Fibroblast of gingiva (primary cell): Measurements from ENCODE around the gene FBXL17.
A peak's percentile ranks its signal among the peaks of the same experiment; 100 is the strongest.

Source experiments
- DNase-seq: peaks from one replicate; pipeline ENCODE4 v3.0.0-alpha.2; 2011; ENCODE audit warnings: low read depth

Gene FBXL17

GRCh38 chr5:108249785-108250426, 132.0 kb downstream of the FBXL17 start:
- DNase-seq = no peak

- DNase-seq = no peak
Observed at GRCh38 chr5:108249095-108249784, 132.7 kb downstream of the FBXL17 start.

DNA sequence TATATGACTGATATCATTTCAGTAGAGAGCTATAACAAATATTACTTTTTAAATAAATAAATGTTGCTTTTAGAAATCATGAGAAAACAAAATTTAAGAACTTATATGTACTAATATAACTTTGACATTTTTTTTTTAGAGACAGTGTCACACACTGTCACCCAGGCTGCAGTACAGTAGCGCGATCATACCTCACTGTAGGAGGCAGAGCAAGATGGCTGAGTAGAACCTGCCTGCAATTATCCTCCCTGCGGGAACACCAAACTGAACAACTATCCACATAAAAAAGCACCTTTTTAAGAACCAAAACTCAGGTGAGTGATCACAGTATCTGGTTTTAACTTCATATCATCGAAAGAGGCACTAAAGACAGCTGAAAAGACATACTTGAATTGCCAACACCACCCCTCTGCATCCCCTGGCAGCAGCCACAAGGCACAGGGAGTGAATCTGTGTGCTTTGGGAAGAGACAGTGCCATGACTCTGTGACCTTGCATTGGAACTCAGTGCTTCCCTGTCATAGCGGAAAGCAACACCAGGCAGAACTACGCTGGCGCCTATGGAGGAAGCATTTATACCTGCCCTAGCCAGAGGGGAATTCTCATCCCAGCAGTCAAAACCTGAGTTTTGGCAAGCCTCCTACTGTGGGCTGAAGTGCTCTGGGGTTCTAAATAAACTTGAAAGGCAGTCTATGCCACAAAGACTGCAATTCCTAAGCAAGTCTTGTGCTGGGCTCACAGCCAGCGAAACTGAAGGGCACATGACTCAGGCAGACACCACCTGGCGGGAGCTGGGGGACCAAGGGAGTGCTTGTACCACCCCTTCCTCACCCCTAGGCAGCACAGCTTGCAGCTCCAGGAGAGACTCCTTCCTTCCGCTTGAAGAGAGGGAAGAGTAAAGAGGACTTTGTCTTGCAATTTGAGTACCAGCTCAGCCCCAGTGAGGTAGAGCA, 142.7 kb downstream of the FBXL17 start:
- DNase-seq = no peak

- DNase-seq = no peak
Observed at GRCh38 chr5:108238461-108238860, 143.4 kb downstream of the FBXL17 start.

GRCh38 chr5:108233617-108234155, 148.2 kb downstream of the FBXL17 start:
- no peak for DNase-seq

- DNase-seq = no peak
Observed at GRCh38 chr5:108232805-108233204, 149.1 kb downstream of the FBXL17 start.

- no peak for DNase-seq
Observed at GRCh38 chr5:108222011-108222410, 159.9 kb downstream of the FBXL17 start.

- DNase-seq = no peak
Observed at GRCh38 chr5:108220834-108221233, 161.1 kb downstream of the FBXL17 start.

GRCh38 chr5:108216890-108217289, 165.0 kb downstream of the FBXL17 start:
- no peak for DNase-seq

GRCh38 chr5:108214857-108215256, 167.0 kb downstream of the FBXL17 start:
- no peak for DNase-seq

GRCh38 chr5:108212775-108213346, 169.0 kb downstream of the FBXL17 start:
- DNase-seq = no peak

GRCh38 chr5:108206707-108207106, 175.2 kb downstream of the FBXL17 start:
- DNase-seq = no peak

DNA sequence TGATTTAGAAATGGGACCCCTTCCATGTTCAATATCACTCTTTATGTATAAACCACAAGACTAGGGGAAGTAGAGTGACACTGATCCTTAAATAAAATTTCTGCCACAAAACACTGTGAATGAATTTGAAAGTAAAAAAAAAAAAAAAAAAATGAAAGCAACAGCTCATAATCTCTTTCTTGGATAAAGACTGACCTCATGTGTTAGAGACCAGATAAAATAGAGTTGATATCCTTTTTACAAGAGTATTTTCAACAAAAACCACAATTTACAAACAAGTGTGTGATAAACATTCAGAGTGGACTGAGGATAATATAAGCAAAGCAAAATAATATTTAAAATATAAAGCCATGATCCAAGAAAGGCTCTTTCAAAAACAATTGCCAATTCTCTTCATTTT, 180.2 kb downstream of the FBXL17 start:
- DNase-seq = no peak

- DNase-seq = no peak
Observed at GRCh38 chr5:108196276-108196675, 185.6 kb downstream of the FBXL17 start.

DNA sequence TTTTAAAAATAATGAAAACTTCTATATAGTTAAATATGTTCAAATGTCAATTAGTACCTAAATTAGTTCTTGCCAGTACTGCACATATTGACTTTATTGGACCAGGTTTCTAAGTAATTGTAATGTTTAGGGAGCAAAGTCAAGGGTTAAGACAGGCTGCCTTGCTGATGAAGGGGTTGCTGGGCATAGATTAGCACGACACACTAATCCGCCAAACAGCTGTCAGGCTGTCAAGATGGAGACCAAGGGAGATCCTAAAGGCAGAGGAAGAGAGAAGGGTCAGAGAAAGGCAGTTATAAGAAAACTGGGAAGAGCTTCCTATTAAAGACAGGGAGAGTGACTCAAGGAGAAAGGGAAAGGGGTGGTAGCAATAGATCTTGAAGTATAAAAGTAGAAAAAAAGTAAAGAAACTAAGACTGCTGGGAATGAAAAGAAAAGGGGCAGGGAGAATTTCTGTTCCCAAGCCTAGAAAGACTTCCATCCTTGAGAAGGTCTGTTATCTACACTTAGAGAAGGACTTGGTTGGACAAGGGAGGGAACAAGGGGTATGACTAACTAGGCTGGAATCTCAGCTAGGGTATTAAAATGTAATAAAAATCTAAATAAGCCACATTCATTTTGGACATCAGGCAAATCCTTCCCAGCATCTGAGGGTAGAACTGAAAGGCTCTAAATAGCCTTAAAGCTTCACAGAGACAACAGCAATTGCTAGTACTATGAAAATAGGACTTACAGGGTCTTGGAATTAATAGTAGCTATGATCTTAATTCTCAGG, 188.7 kb downstream of the FBXL17 start:
- peak; percentile 27 for DNase-seq

- DNase-seq = no peak
Observed at GRCh38 chr5:108184940-108185339, 197.0 kb downstream of the FBXL17 start.

GRCh38 chr5:108181975-108182374, 199.9 kb downstream of the FBXL17 start:
- DNase-seq = no peak

DNA sequence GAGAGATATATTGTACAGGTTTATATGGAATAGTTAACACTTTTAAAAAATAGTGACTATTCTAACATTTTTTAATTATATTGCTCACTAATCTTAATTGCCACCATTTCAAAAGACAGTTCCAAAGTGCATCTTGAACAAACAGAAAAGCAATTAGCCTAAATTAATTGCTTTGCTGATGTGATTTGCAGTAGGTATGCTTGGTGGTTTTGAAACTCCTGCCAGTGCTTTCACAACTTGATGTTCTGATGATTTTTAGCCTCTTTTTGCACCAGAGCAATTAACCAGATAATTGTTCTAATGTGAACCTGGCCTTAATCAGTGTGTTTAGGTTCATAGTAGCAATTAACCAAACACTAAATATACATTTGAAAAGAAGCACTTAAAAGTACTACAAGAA, 207.6 kb downstream of the FBXL17 start:
- no peak for DNase-seq

DNA sequence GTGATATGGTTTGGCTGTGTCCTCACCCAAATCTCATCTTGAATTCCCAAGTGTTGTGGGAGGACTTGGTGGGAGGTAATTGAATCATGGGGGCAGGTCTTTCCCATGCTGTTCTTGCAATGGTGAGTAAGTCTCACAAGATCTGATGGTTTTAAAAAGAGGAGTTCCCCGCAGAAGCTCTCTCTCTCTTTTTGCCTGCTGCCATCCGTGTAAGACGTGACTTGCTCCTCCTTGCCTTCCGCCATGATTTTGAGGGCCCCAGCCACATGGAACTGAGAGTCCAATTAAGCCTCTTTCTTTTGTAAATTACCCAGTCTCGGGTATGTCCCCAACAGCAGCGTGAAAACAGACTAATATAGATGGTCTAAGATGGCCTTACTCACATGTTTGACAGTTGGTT, 210.1 kb downstream of the FBXL17 start:
- DNase-seq = no peak

DNA sequence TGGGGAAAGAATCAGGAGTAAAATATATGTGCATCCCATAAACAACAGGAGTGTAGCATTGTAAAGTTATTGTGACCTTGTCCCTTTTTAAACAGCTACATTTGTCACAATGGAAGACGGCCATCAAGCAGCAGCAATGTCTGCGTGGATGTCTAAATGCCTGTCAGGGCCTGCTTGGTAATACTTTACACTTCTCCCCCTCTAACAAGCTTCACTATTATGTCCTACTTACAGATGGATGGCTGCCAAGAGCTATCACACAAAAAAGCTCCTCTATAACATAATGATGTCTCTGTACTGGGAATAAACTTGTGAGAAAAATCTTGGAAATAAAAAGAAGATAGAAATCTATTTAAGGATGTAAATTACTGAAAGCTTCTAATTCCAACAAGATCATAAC, 213.0 kb downstream of the FBXL17 start:
- no peak for DNase-seq

DNA sequence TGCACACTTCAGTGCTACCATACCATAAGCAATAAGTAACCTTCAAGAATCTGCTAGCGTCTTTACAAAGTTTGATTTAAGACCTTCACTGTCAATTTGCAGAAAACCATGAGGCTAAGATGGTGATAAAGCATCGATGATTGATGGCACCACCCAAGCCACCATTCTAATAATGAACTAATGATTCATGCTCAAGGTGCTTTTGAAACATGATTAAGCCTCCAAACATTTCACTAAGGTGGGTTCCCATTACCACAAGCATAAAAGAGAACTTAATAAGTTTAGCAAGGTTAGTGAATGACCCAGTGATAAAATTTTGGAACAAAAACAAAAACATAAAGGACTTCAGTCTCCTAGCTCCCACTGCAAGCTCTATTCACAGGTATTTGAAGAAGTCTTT, 214.7 kb downstream of the FBXL17 start:
- no peak for DNase-seq
